Mesendoderm (in vitro differentiated cells): ENCODE measurements around the gene SP8. TPM values are rescaled to one million over a fixed set of nuclear protein-coding genes. Genes with fewer than 3 reads are reported as not detected.
"Not testable (repeated sequence)": the region's sequence is repeated elsewhere in the genome, so short reads cannot be mapped to it uniquely, and the experiment has no call there.

Source experiments
- DNase-seq: peaks from one replicate; pipeline ENCODE4 v3.0.0; 2013
- H2AK5ac ChIP-seq: 2 replicates; pipeline ENCODE4 v1.6.1; 2013; ENCODE audit warnings: low read length, inconsistent platforms
- H2BK120ac ChIP-seq: 2 replicates; pipeline ENCODE4 v1.6.1; 2013; ENCODE audit warnings: low read depth, mild to moderate bottlenecking, low read length, moderate library complexity, mixed read lengths
- H2BK15ac ChIP-seq: replicated peaks from 2 replicates; pipeline ENCODE4 v1.6.1; 2013; ENCODE audit warnings: low read depth, mild to moderate bottlenecking, moderate library complexity
- H2BK5ac ChIP-seq: 2 replicates; pipeline ENCODE4 v1.6.1; 2013; ENCODE audit warnings: low read length, inconsistent platforms
- H3K18ac ChIP-seq: 2 replicates; pipeline ENCODE4 v1.6.1; 2013; ENCODE audit warnings: mild to moderate bottlenecking, low read length, mixed read lengths
- H3K23ac ChIP-seq: one replicate; pipeline ENCODE4 v1.6.1; 2013; ENCODE audit warnings: low read length
- H3K27ac ChIP-seq: 2 replicates; pipeline ENCODE4 v1.5.1; 2013; ENCODE audit warnings: low read depth, mild to moderate bottlenecking, inconsistent platforms, low read length, moderate library complexity
- H3K27me3 ChIP-seq: 2 replicates; pipeline ENCODE4 v1.6.1; 2013; ENCODE audit warnings: low read length, control low read depth, mild to moderate bottlenecking, inconsistent platforms; ENCODE audit not compliant: insufficient read depth, poor library complexity
- H3K36me3 ChIP-seq: 2 replicates; pipeline ENCODE4 v1.6.1; 2013; ENCODE audit warnings: low read length, inconsistent platforms; ENCODE audit not compliant: control insufficient read depth, insufficient read depth
- H3K4ac ChIP-seq: one replicate; pipeline ENCODE4 v1.6.1; 2013; ENCODE audit warnings: low read depth, mild to moderate bottlenecking, low read length, moderate library complexity
- H3K4me1 ChIP-seq: 2 replicates; pipeline ENCODE4 v1.6.1; 2013; ENCODE audit warnings: low read depth, low read length, inconsistent platforms; ENCODE audit not compliant: control insufficient read depth
- H3K4me2 ChIP-seq: 2 replicates; pipeline ENCODE4 v1.6.1; 2013; ENCODE audit warnings: low read length
- H3K4me3 ChIP-seq: 2 replicates; pipeline ENCODE4 v1.5.1; 2013; ENCODE audit warnings: mild to moderate bottlenecking, low read length
- H3K56ac ChIP-seq: one replicate; pipeline ENCODE4 v1.6.1; 2013; ENCODE audit warnings: low read length
- H3K79me1 ChIP-seq: 2 replicates; pipeline ENCODE4 v1.6.1; 2013; ENCODE audit warnings: low read length, inconsistent platforms
- H3K79me2 ChIP-seq: 2 replicates; pipeline ENCODE4 v1.6.1; 2013; ENCODE audit warnings: mild to moderate bottlenecking, low read length; ENCODE audit not compliant: control insufficient read depth, insufficient read depth
- H3K9ac ChIP-seq: 2 replicates; pipeline ENCODE4 v1.6.1; 2013; ENCODE audit warnings: low read length, inconsistent platforms
- H4K5ac ChIP-seq: one replicate; pipeline ENCODE4 v1.6.1; 2013; ENCODE audit warnings: low read length
- H4K8ac ChIP-seq: one replicate; pipeline ENCODE4 v1.6.1; 2013; ENCODE audit warnings: low read depth, mild to moderate bottlenecking, control low read depth, low read length, moderate library complexity
- WGBS: extraction: QIAGEN DNeasy Blood & Tissue Kit; methylation state at CpG from one replicate; pipeline ENCODE4 v1.1.7; 2013; ENCODE audit warnings: low lambda C conversion rate, missing lambda C conversion rate; ENCODE audit not compliant: insufficient coverage; ENCODE audit errors: extremely low coverage; 5-methylcytosine and 5-hydroxymethylcytosine counted together
- polyA plus RNA-seq, 2 experiments: library from polyadenylated mRNA; stranded (reverse); fragments of 200-250 nt; gene quantifications; one replicate each; pipeline ENCODE4 v1.2.3, GENCODE V29; 2013

Gene SP8
- 2.8 TPM for polyA plus RNA-seq (2013, experiment 1 of 2)
- polyA plus RNA-seq (2013, experiment 2 of 2): 2.5 TPM

- WGBS: no CpG with 5 or more reads among the region's 50 CpGs
- H3K4ac ChIP-seq: no peak within 1 kb of the TSS
- H2AK5ac ChIP-seq: no peak within 1 kb of the TSS
- H3K23ac ChIP-seq: peak within 1 kb of the TSS; percentile 51
- H3K9ac ChIP-seq: peak within 1 kb of the TSS; percentile 71
- H3K18ac ChIP-seq: peak within 1 kb of the TSS; percentile 86
- peak within 1 kb of the TSS; percentile 99 for H3K56ac ChIP-seq
- peak; percentile 93 for DNase-seq
- no peak within 1 kb of the TSS for H2BK120ac ChIP-seq
- no peak within 1 kb of the TSS for H2BK15ac ChIP-seq
- H3K79me1 ChIP-seq: no peaks in the 10 kb centered on the region
- H3K79me2 ChIP-seq: peaks cover 2% of the 10 kb centered on the region
- peak within 1 kb of the TSS; percentile 59 for H3K27ac ChIP-seq
- no peak within 1 kb of the TSS for H4K5ac ChIP-seq
- H4K8ac ChIP-seq: no peak within 1 kb of the TSS
- peaks cover 4% of the 10 kb centered on the region for H3K4me1 ChIP-seq
- peaks cover 5% of the 10 kb centered on the region for H3K27me3 ChIP-seq
- no peaks in the 10 kb centered on the region for H3K36me3 ChIP-seq
- H3K4me2 ChIP-seq: peak within 1 kb of the TSS; percentile 92
- peak within 1 kb of the TSS; percentile 96 for H2BK5ac ChIP-seq
- H3K4me3 ChIP-seq: peak within 1 kb of the TSS; percentile 81
Observed at GRCh38 chr7:20786779-20787659, at the start of gene SP8. Gene SP8 (minus strand): TSS chr7:20786886. CDS start chr7:20786798, 88 bp downstream.

- WGBS: no CpG with 5 or more reads among the region's 2 CpGs
- H3K23ac ChIP-seq: not testable (repeated sequence)
Observed at GRCh38 chr7:20836424-20836823, 49.7 kb upstream of the SP8 start.

GRCh38 chr7:20835111-20835750 lies 48.5 kb upstream of the SP8 start:
- Histone ChIP-seq H4K5ac (no peak overlapping the region), H3K4me1 (peaks cover 6% of the 10 kb centered on the region), H2AK5ac (no peak overlapping the region), H3K27ac (no peak overlapping the region), H3K4ac (no peak overlapping the region), H2BK15ac (no peak overlapping the region), H3K4me3 (no peak overlapping the region), H3K4me2 (no peak overlapping the region), H3K18ac (no peak overlapping the region), H3K79me1 (no peaks in the 10 kb centered on the region), H3K79me2 (no peaks in the 10 kb centered on the region), H2BK120ac (no peak overlapping the region), H3K9ac (peak overlapping the region; percentile 31), H3K56ac (peak overlapping the region; percentile 78), H3K27me3 (no peaks in the 10 kb centered on the region), H2BK5ac (no peak overlapping the region), H4K8ac (no peak overlapping the region), H3K23ac (no peak overlapping the region), H3K36me3 (no peaks in the 10 kb centered on the region)
- WGBS: no CpG with 5 or more reads among the region's 15 CpGs
- peak; percentile 44 for DNase-seq

More at GRCh38 chr7:20836424-20836823, 49.7 kb upstream of the SP8 start:
- not testable (repeated sequence) for H3K27ac ChIP-seq, H3K27me3 ChIP-seq, H2BK120ac ChIP-seq, H3K4me2 ChIP-seq, H3K4ac ChIP-seq, H3K56ac ChIP-seq, H4K5ac ChIP-seq, H2AK5ac ChIP-seq, H3K4me3 ChIP-seq, H3K79me2 ChIP-seq, H3K4me1 ChIP-seq, H3K79me1 ChIP-seq, H3K36me3 ChIP-seq, H4K8ac ChIP-seq, H2BK15ac ChIP-seq, H2BK5ac ChIP-seq, H3K18ac ChIP-seq, H3K9ac ChIP-seq, DNase-seq

GRCh38 chr7:20834656-20835055 lies 48.0 kb upstream of the SP8 start:
- H3K18ac ChIP-seq: no peak overlapping the region
- H4K8ac ChIP-seq: no peak overlapping the region
- no peak overlapping the region for H3K56ac ChIP-seq
- H3K4me3 ChIP-seq: no peak overlapping the region
- H3K79me1 ChIP-seq: no peaks in the 10 kb centered on the region
- H3K4me2 ChIP-seq: no peak overlapping the region
- H3K27me3 ChIP-seq: no peaks in the 10 kb centered on the region
- no peak overlapping the region for H3K9ac ChIP-seq
- no peaks in the 10 kb centered on the region for H3K79me2 ChIP-seq
- no peak overlapping the region for H3K27ac ChIP-seq
- H2BK120ac ChIP-seq: no peak overlapping the region
- peaks cover 6% of the 10 kb centered on the region for H3K4me1 ChIP-seq
- H2AK5ac ChIP-seq: no peak overlapping the region
- no peak overlapping the region for H4K5ac ChIP-seq
- H2BK5ac ChIP-seq: no peak overlapping the region
- H2BK15ac ChIP-seq: no peak overlapping the region
- H3K36me3 ChIP-seq: no peaks in the 10 kb centered on the region
- peak; percentile 7 for DNase-seq
- H3K4ac ChIP-seq: no peak overlapping the region
- no peak overlapping the region for H3K23ac ChIP-seq

- Histone ChIP-seq H3K9ac (no peak overlapping the region), H3K4me2 (no peak overlapping the region), H2AK5ac (no peak overlapping the region), H3K4ac (no peak overlapping the region), H4K8ac (no peak overlapping the region), H3K4me1 (peaks cover 8% of the 10 kb centered on the region), H3K79me1 (no peaks in the 10 kb centered on the region), H4K5ac (no peak overlapping the region), H2BK120ac (no peak overlapping the region), H3K4me3 (no peak overlapping the region), H3K27me3 (no peaks in the 10 kb centered on the region), H3K27ac (no peak overlapping the region), H3K56ac (no peak overlapping the region), H3K18ac (no peak overlapping the region), H3K79me2 (no peaks in the 10 kb centered on the region), H2BK15ac (no peak overlapping the region), H2BK5ac (no peak overlapping the region), H3K36me3 (no peaks in the 10 kb centered on the region), H3K23ac (no peak overlapping the region)
- DNase-seq: peak; percentile 57
Observed at GRCh38 chr7:20831956-20832355, 45.3 kb upstream of the SP8 start.
